ENCODE measurements around the gene EFNA5. TPM values are rescaled to one million over a fixed set of nuclear protein-coding genes. Genes with fewer than 3 reads are reported as not detected.

EFNA5 gene
- total and polyA plus RNA-seq, 10 of the 15 experiments (the other 5 are each of a cell fraction or from before 2014, with no cell fraction given), result 0.19 to 12.6 (median 3.9) TPM

GRCh38 chr5:107447587-107447986 lies 223.2 kb downstream of the EFNA5 start:
- H3K36me3 ChIP-seq (ENCODE audit: control insufficient read depth in 2 of 2, insufficient read depth in 2 of 2, low read length in 1 of 2), result no peaks in the 10 kb centered on the region
- H3K9me3 ChIP-seq (replicated peaks; ENCODE audit: control insufficient read depth, insufficient read depth, low read length), result no peaks in the 10 kb centered on the region; the same call in 1 of the 3 replicates
- no peaks in the 10 kb centered on the region; the same call in 1 of the 2 replicates for H3K4me1 ChIP-seq (ENCODE audit: control insufficient read depth, insufficient read depth, low read length)
- no peaks in the 10 kb centered on the region; the same call in 1 of the 2 replicates for H3K79me2 ChIP-seq (ENCODE audit: control insufficient read depth, insufficient read depth, low read length)
- ChIA-PET SMC1A (ENCODE audit: uncharacterized antibody, unreplicated experiment) (interaction anchor here (0.8 to 2.1 kb wide), 7 partner anchors 10 to 125 kb away, joined by 3 to 8 read pairs (median 4); no protein-coding TSS in a partner anchor), CTCF (interaction anchor here (1.3 to 1.4 kb wide), 2 partner anchors 10 kb away, joined by 3 read pairs; no protein-coding TSS in a partner anchor), RAD21 (ENCODE audit: unreplicated experiment) (no interaction called here), POLR2A (interaction anchor here (1.8 kb wide), 1 partner anchor 13 kb away, joined by 7 read pairs; no protein-coding TSS in a partner anchor)
- H2AFZ ChIP-seq (ENCODE audit: control insufficient read depth, low read depth, low read length), result no peak overlapping the region
- no peaks in the 10 kb centered on the region for H4K20me1 ChIP-seq (ENCODE audit: control insufficient read depth, insufficient read depth)
- 57% methylated on average over 6 of the region's 6 CpGs for WGBS (ENCODE audit: insufficient coverage, insufficient replicate concordance, low lambda C conversion rate, missing lambda C conversion rate)
- no peak overlapping the region for H3K27ac ChIP-seq (ENCODE audit: control insufficient read depth, insufficient read depth)
- ATAC-seq (no peak), DNase-seq (ENCODE audit: low read depth, low spot score) (no peak), FAIRE-seq (no peak)
- intact Hi-C loops (cut with micrococcal nuclease; ENCODE audit: unreplicated experiment) (no loop called here), in situ Hi-C loops (cut with MboI) (no loop called here)
- H3K4me3 ChIP-seq, result no peak overlapping the region
- no peaks in the 10 kb centered on the region for H3K27me3 ChIP-seq (replicated peaks in 1 of 2; ENCODE audit: control insufficient read depth in 2 of 2, insufficient read depth in 2 of 2, low read length in 1 of 2)
- H3K9ac ChIP-seq (ENCODE audit: control insufficient read depth, insufficient read depth, low read length), result no peak overlapping the region
- no peak overlapping the region for H3K4me2 ChIP-seq (ENCODE audit: control insufficient read depth, insufficient read depth)
- no TSS peak for BruUV-seq (replicated peaks)
- TF ChIP-seq SIN3A (IDR thresholded peaks at IDR 0.05; ENCODE audit: low read depth, low read length) (no peak), EGR1 (IDR thresholded peaks at IDR 0.05; ENCODE audit: borderline replicate concordance in 1 of 2, low read depth in 2 of 2, low read length in 2 of 2) (no peak), POU2F2 (IDR thresholded peaks at IDR 0.05; ENCODE audit: borderline replicate concordance, low read depth, low read length) (no peak), MYB (IDR thresholded peaks at IDR 0.05; ENCODE audit: borderline replicate concordance, low read depth, low read length) (no peak), SRF (IDR thresholded peaks at IDR 0.05; ENCODE audit: low read depth in 2 of 2, low read length in 2 of 2) (no peak), EZH2 (IDR thresholded peaks at IDR 0.05; ENCODE audit: borderline replicate concordance, control insufficient read depth, low read depth, low read length) (no peak), MAX (IDR thresholded peaks at IDR 0.05; ENCODE audit: low read depth, low read length) (no peak), ZNF207 (IDR thresholded peaks at IDR 0.05; ENCODE audit: borderline replicate concordance) (no peak), IKZF1 (conservative IDR thresholded peaks at IDR 0.05) (no peak), DPF2 (IDR thresholded peaks at IDR 0.05) (no peak), BACH1 (IDR thresholded peaks at IDR 0.05; ENCODE audit: borderline replicate concordance) (no peak), CREM (IDR thresholded peaks at IDR 0.05; ENCODE audit: low read depth) (no peak), PBX3 (IDR thresholded peaks at IDR 0.05; ENCODE audit: insufficient replicate concordance, low read depth, low read length) (no peak)
